Measurements from ENCODE around the gene FBXO10.

DNA sequence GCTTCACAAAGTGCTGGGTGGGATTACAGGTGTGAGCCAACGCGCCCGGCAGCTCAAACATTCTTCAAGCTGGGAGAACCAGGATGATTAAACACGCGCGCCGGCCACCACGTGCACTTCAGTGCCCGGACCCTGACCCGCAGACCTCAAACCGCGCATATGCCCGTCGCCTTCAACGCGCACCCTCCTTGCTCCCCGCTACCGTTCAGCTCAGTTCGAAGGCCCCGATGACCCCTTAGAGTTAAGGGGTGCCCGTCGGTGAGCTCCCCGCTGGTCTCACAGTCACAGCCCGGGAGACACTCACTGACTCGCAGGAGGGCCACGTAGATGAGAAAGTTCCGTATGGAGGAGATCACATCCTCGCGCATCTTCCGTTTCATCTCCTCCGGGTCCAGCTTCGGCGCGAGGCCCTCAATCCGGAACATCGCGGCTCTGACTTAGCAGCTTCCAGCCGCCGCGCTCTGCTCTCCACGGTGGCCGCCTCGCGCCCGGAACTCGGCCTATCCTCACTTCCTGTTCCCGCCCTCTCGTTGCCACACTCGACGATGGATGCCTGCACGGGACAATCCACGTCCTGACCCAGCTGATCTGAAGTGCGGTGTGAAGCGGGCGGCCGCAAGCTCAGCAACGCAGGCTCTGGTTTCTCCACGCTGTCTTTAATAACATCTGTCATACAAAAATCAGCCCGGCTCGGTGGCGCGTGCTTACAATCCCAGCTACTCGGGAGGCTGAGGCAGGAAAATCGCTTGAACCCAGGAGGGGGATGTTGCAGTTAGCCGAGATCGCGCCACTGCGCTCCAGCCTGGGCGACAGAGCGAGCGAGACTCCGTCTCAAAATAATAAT lies 16.1 kb upstream of the FBXO10 start, which contains the start of gene TOMM5:
- TF ChIP-seq SRF (IDR thresholded peaks at IDR 0.05; ENCODE audit: low read depth, low read length) (no peak), TBP (IDR thresholded peaks at IDR 0.05; ENCODE audit: low read depth, low read length) (peak; percentile 72), TCF12 (IDR thresholded peaks at IDR 0.05; ENCODE audit: low read depth, low read length) (no peak), PHF8 (conservative IDR thresholded peaks at IDR 0.05; ENCODE audit: low read depth, low read length) (peak; percentile 92)
- TF ChIP-seq, protein P1, sequence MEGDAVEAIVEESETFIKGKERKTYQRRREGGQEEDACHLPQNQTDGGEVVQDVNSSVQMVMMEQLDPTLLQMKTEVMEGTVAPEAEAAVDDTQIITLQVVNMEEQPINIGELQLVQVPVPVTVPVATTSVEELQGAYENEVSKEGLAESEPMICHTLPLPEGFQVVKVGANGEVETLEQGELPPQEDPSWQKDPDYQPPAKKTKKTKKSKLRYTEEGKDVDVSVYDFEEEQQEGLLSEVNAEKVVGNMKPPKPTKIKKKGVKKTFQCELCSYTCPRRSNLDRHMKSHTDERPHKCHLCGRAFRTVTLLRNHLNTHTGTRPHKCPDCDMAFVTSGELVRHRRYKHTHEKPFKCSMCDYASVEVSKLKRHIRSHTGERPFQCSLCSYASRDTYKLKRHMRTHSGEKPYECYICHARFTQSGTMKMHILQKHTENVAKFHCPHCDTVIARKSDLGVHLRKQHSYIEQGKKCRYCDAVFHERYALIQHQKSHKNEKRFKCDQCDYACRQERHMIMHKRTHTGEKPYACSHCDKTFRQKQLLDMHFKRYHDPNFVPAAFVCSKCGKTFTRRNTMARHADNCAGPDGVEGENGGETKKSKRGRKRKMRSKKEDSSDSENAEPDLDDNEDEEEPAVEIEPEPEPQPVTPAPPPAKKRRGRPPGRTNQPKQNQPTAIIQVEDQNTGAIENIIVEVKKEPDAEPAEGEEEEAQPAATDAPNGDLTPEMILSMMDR (IDR thresholded peaks at IDR 0.05; ENCODE audit: control extremely low read depth in 1 of 3, insufficient read depth in 1 of 3, low read depth in 1 of 3, low read length in 3 of 3): no peak
